ENCODE measurements around the gene PPP1R12A. TPM values are rescaled to one million over a fixed set of nuclear protein-coding genes. Genes with fewer than 3 reads are reported as not detected.

The PPP1R12A gene
- total RNA-seq, 1 donor, result 156 TPM

GRCh38 chr12:79926951-79927350 is 7.9 kb downstream of the PPP1R12A start:
- Histone ChIP-seq H3K4me3 (ENCODE audit: low read length) (no peak overlapping the region), H3K9me3 (ENCODE audit: low read depth, low read length) (no peaks in the 10 kb centered on the region), H3K4me1 (ENCODE audit: insufficient read depth, low read length) (peaks cover 42% of the 10 kb centered on the region), H3K27me3 (ENCODE audit: insufficient read depth, low read length) (no peaks in the 10 kb centered on the region)

GRCh38 chr12:79925492-79925891 is 9.4 kb downstream of the PPP1R12A start:
- no peaks in the 10 kb centered on the region for H3K9me3 ChIP-seq (ENCODE audit: low read depth, low read length)
- H3K4me3 ChIP-seq (ENCODE audit: low read length), result no peak overlapping the region
- H3K4me1 ChIP-seq (ENCODE audit: insufficient read depth, low read length), result peaks cover 42% of the 10 kb centered on the region
- no peaks in the 10 kb centered on the region for H3K27me3 ChIP-seq (ENCODE audit: insufficient read depth, low read length)

- H3K4me3 ChIP-seq (ENCODE audit: low read length), result no peak overlapping the region
- peaks cover 38% of the 10 kb centered on the region for H3K4me1 ChIP-seq (ENCODE audit: insufficient read depth, low read length)
- no peaks in the 10 kb centered on the region for H3K27me3 ChIP-seq (ENCODE audit: insufficient read depth, low read length)
- no peaks in the 10 kb centered on the region for H3K9me3 ChIP-seq (ENCODE audit: low read depth, low read length)
Observed at GRCh38 chr12:79921786-79922185, 13.1 kb downstream of the PPP1R12A start.

GRCh38 chr12:79920421-79921238 is 14.3 kb downstream of the PPP1R12A start:
- no peak overlapping the region for H3K4me3 ChIP-seq (ENCODE audit: low read length)
- no peaks in the 10 kb centered on the region for H3K9me3 ChIP-seq (ENCODE audit: low read depth, low read length)
- peaks cover 33% of the 10 kb centered on the region for H3K4me1 ChIP-seq (ENCODE audit: insufficient read depth, low read length)
- H3K27me3 ChIP-seq (ENCODE audit: insufficient read depth, low read length), result no peaks in the 10 kb centered on the region

- peaks cover 33% of the 10 kb centered on the region for H3K4me1 ChIP-seq (ENCODE audit: insufficient read depth, low read length)
- H3K27me3 ChIP-seq (ENCODE audit: insufficient read depth, low read length), result no peaks in the 10 kb centered on the region
- H3K4me3 ChIP-seq (ENCODE audit: low read length), result no peak overlapping the region
- no peaks in the 10 kb centered on the region for H3K9me3 ChIP-seq (ENCODE audit: low read depth, low read length)
Observed at GRCh38 chr12:79919762-79920161, 15.1 kb downstream of the PPP1R12A start.

GRCh38 chr12:79916826-79917225 is 18.1 kb downstream of the PPP1R12A start:
- peaks cover 28% of the 10 kb centered on the region for H3K4me1 ChIP-seq (ENCODE audit: insufficient read depth, low read length)
- H3K27me3 ChIP-seq (ENCODE audit: insufficient read depth, low read length), result no peaks in the 10 kb centered on the region
- no peaks in the 10 kb centered on the region for H3K9me3 ChIP-seq (ENCODE audit: low read depth, low read length)
- H3K4me3 ChIP-seq (ENCODE audit: low read length), result no peak overlapping the region

GRCh38 chr12:79911889-79912656 is 22.8 kb downstream of the PPP1R12A start:
- Histone ChIP-seq H3K4me3 (ENCODE audit: low read length) (no peak overlapping the region), H3K27me3 (ENCODE audit: insufficient read depth, low read length) (no peaks in the 10 kb centered on the region), H3K9me3 (ENCODE audit: low read depth, low read length) (no peaks in the 10 kb centered on the region), H3K4me1 (ENCODE audit: insufficient read depth, low read length) (peaks cover 19% of the 10 kb centered on the region)

- Histone ChIP-seq H3K4me1 (ENCODE audit: insufficient read depth, low read length) (peaks cover 19% of the 10 kb centered on the region), H3K27me3 (ENCODE audit: insufficient read depth, low read length) (no peaks in the 10 kb centered on the region), H3K9me3 (ENCODE audit: low read depth, low read length) (no peaks in the 10 kb centered on the region), H3K4me3 (ENCODE audit: low read length) (no peak overlapping the region)
Observed at GRCh38 chr12:79908366-79908765, 26.5 kb downstream of the PPP1R12A start.

- H3K9me3 ChIP-seq (ENCODE audit: low read depth, low read length), result no peaks in the 10 kb centered on the region
- H3K4me1 ChIP-seq (ENCODE audit: insufficient read depth, low read length), result peaks cover 13% of the 10 kb centered on the region
- no peak overlapping the region for H3K4me3 ChIP-seq (ENCODE audit: low read length)
- no peaks in the 10 kb centered on the region for H3K27me3 ChIP-seq (ENCODE audit: insufficient read depth, low read length)
Observed at GRCh38 chr12:79901506-79901905, 33.4 kb downstream of the PPP1R12A start.

- H3K9me3 ChIP-seq (ENCODE audit: low read depth, low read length), result no peaks in the 10 kb centered on the region
- no peak overlapping the region for H3K4me3 ChIP-seq (ENCODE audit: low read length)
- peaks cover 17% of the 10 kb centered on the region for H3K4me1 ChIP-seq (ENCODE audit: insufficient read depth, low read length)
- no peaks in the 10 kb centered on the region for H3K27me3 ChIP-seq (ENCODE audit: insufficient read depth, low read length)
Observed at GRCh38 chr12:79900951-79901350, 33.9 kb downstream of the PPP1R12A start.

- H3K27me3 ChIP-seq (ENCODE audit: insufficient read depth, low read length), result no peaks in the 10 kb centered on the region
- H3K9me3 ChIP-seq (ENCODE audit: low read depth, low read length), result no peaks in the 10 kb centered on the region
- H3K4me1 ChIP-seq (ENCODE audit: insufficient read depth, low read length), result peaks cover 17% of the 10 kb centered on the region
- H3K4me3 ChIP-seq (ENCODE audit: low read length), result no peak overlapping the region
Observed at GRCh38 chr12:79900199-79900598, 34.7 kb downstream of the PPP1R12A start.

- Histone ChIP-seq H3K9me3 (ENCODE audit: low read depth, low read length) (no peaks in the 10 kb centered on the region), H3K27me3 (ENCODE audit: insufficient read depth, low read length) (no peaks in the 10 kb centered on the region), H3K4me3 (ENCODE audit: low read length) (no peak overlapping the region), H3K4me1 (ENCODE audit: insufficient read depth, low read length) (peaks cover 17% of the 10 kb centered on the region)
Observed at GRCh38 chr12:79897617-79898016, 37.3 kb downstream of the PPP1R12A start.

GRCh38 chr12:79895804-79896203 is 39.1 kb downstream of the PPP1R12A start:
- Histone ChIP-seq H3K9me3 (ENCODE audit: low read depth, low read length) (no peaks in the 10 kb centered on the region), H3K4me1 (ENCODE audit: insufficient read depth, low read length) (peaks cover 16% of the 10 kb centered on the region), H3K4me3 (ENCODE audit: low read length) (no peak overlapping the region), H3K27me3 (ENCODE audit: insufficient read depth, low read length) (no peaks in the 10 kb centered on the region)

- H3K27me3 ChIP-seq (ENCODE audit: insufficient read depth, low read length), result no peaks in the 10 kb centered on the region
- H3K4me1 ChIP-seq (ENCODE audit: insufficient read depth, low read length), result peaks cover 16% of the 10 kb centered on the region
- no peaks in the 10 kb centered on the region for H3K9me3 ChIP-seq (ENCODE audit: low read depth, low read length)
- no peak overlapping the region for H3K4me3 ChIP-seq (ENCODE audit: low read length)
Observed at GRCh38 chr12:79895071-79895470, 39.8 kb downstream of the PPP1R12A start.

GRCh38 chr12:79891506-79892162 is 43.3 kb downstream of the PPP1R12A start:
- no peak overlapping the region for H3K4me3 ChIP-seq (ENCODE audit: low read length)
- no peaks in the 10 kb centered on the region for H3K9me3 ChIP-seq (ENCODE audit: low read depth, low read length)
- peaks cover 12% of the 10 kb centered on the region for H3K4me1 ChIP-seq (ENCODE audit: insufficient read depth, low read length)
- H3K27me3 ChIP-seq (ENCODE audit: insufficient read depth, low read length), result no peaks in the 10 kb centered on the region
